ENCODE results near the gene C1QTNF4.
"Not testable (repeated sequence)": the region's sequence is repeated elsewhere in the genome, so short reads cannot be mapped to it uniquely, and the experiment has no call there.

The C1QTNF4 gene

DNA sequence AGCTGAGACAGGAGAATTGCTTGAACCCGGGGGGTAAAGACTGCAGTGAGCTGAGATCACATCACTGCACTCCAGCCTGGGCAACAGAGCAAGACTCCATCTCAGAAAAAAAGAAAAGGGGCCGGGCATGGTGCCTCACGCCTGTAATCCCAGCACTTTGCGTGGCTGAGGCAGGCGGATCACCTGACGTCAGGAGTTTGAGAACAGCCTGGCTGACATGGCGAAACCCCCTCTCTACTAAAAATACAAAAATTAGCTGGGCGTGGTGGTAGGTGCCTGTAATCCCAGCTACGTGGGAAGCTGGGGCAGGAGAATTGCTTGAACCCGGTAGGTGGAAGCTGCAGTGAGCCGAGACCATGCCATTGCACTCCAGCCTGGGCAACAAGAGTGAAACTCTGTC, 42.1 kb upstream of the C1QTNF4 start:
- not testable (repeated sequence) for H2BK120ac ChIP-seq (ENCODE audit: insufficient read depth, low read length, poor library complexity); H4K91ac ChIP-seq (ENCODE audit: low read depth, low read length); H4K8ac ChIP-seq (ENCODE audit: low read depth, low read length); H3K4me3 ChIP-seq (ENCODE audit: low read depth, low read length); H3K14ac ChIP-seq (ENCODE audit: low read length); H2AFZ ChIP-seq (ENCODE audit: insufficient read depth, low read length, poor library complexity); H3K23ac ChIP-seq (ENCODE audit: low read length); H3K4ac ChIP-seq (ENCODE audit: low read depth, low read length); H3K9ac ChIP-seq (ENCODE audit: low read length); DNase-seq; H3K27ac ChIP-seq (ENCODE audit: low read depth, low read length); H3K9me3 ChIP-seq (ENCODE audit: insufficient read depth, low read depth, low read length); H4K12ac ChIP-seq (ENCODE audit: low read depth, low read length); H3K4me2 ChIP-seq (ENCODE audit: low read length); H3K79me2 ChIP-seq (ENCODE audit: control insufficient read depth, insufficient read depth, low read length, poor library complexity); H3K18ac ChIP-seq (ENCODE audit: low read length); H3K79me1 ChIP-seq (ENCODE audit: low read length); H2BK12ac ChIP-seq (ENCODE audit: low read length); H2BK5ac ChIP-seq (ENCODE audit: low read depth, low read length, poor library complexity); H3K27me3 ChIP-seq (ENCODE audit: insufficient read depth, low read length); H3K4me1 ChIP-seq (ENCODE audit: control insufficient read depth in 1 of 2, insufficient read depth in 2 of 2, low read length in 2 of 2); H2AK5ac ChIP-seq (ENCODE audit: low read length)
- H3K36me3 ChIP-seq (ENCODE audit: control insufficient read depth in 1 of 2, insufficient read depth in 2 of 2, low read length in 2 of 2), result peaks cover 26 to 28% of the 10 kb centered on the region in 2 experiments
- no CpG with 5 or more reads among the region's 11 CpGs for WGBS (ENCODE audit: extremely low coverage, insufficient coverage, insufficient read length)

DNA sequence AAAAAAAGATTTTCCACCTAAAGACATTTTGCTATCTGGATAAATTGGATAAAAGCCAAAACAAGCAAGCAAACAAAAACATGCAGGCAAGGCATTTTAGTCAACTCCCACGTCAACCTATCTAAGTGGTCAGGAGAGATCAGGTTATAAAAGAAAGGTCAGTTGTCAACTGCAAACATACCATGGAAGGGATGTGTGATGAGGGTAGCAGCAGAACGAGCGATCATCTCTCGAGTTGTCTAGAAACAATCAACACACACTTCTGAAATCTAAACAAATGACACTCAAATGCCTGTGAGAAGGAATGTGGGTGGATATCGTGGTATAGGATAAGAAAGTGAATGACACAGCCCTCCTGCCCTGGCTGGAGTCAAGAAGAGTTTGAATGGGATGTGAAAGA, 37.3 kb upstream of the C1QTNF4 start:
- Histone ChIP-seq H2BK120ac (ENCODE audit: insufficient read depth, low read length, poor library complexity) (no peak overlapping the region), H3K36me3 (ENCODE audit: control insufficient read depth in 1 of 2, insufficient read depth in 2 of 2, low read length in 2 of 2) (peaks cover 34 to 42% of the 10 kb centered on the region in 2 experiments), H4K91ac (ENCODE audit: low read depth, low read length) (no peak overlapping the region), H2BK12ac (ENCODE audit: low read length) (no peak overlapping the region), H3K9me3 (ENCODE audit: insufficient read depth, low read depth, low read length) (no peaks in the 10 kb centered on the region), H3K79me2 (ENCODE audit: control insufficient read depth, insufficient read depth, low read length, poor library complexity) (no peaks in the 10 kb centered on the region), H3K4me2 (ENCODE audit: low read length) (no peak overlapping the region), H2AK5ac (ENCODE audit: low read length) (no peak overlapping the region), H2AFZ (ENCODE audit: insufficient read depth, low read length, poor library complexity) (no peak overlapping the region), H4K8ac (ENCODE audit: low read depth, low read length) (no peak overlapping the region), H3K4me1 (ENCODE audit: control insufficient read depth in 1 of 2, insufficient read depth in 2 of 2, low read length in 2 of 2) (no peaks in the 10 kb centered on the region), H3K9ac (ENCODE audit: low read length) (no peak overlapping the region), H3K23ac (ENCODE audit: low read length) (no peak overlapping the region), H4K12ac (ENCODE audit: low read depth, low read length) (no peak overlapping the region), H3K27me3 (ENCODE audit: insufficient read depth, low read length) (no peaks in the 10 kb centered on the region), H3K27ac (ENCODE audit: low read depth, low read length) (no peak overlapping the region), H3K18ac (ENCODE audit: low read length) (no peak overlapping the region), H3K14ac (ENCODE audit: low read length) (no peak overlapping the region), H3K4ac (ENCODE audit: low read depth, low read length) (no peak overlapping the region), H3K4me3 (ENCODE audit: low read depth, low read length) (no peak overlapping the region), H3K79me1 (ENCODE audit: low read length) (no peaks in the 10 kb centered on the region), H2BK5ac (ENCODE audit: low read depth, low read length, poor library complexity) (no peak overlapping the region)
- peak; percentile 78 to 93 for DNase-seq
- WGBS (ENCODE audit: extremely low coverage, insufficient coverage, insufficient read length), result no CpG with 5 or more reads among the region's 5 CpGs

- Histone ChIP-seq H2AK5ac (ENCODE audit: low read length) (no peak overlapping the region), H3K36me3 (ENCODE audit: control insufficient read depth in 1 of 2, insufficient read depth in 2 of 2, low read length in 2 of 2) (peaks cover 39 to 50% of the 10 kb centered on the region in 2 experiments), H3K4me2 (ENCODE audit: low read length) (no peak overlapping the region), H3K4ac (ENCODE audit: low read depth, low read length) (no peak overlapping the region), H3K14ac (ENCODE audit: low read length) (no peak overlapping the region), H3K27me3 (ENCODE audit: insufficient read depth, low read length) (no peaks in the 10 kb centered on the region), H2BK12ac (ENCODE audit: low read length) (no peak overlapping the region), H4K91ac (ENCODE audit: low read depth, low read length) (no peak overlapping the region), H4K12ac (ENCODE audit: low read depth, low read length) (no peak overlapping the region), H3K18ac (ENCODE audit: low read length) (no peak overlapping the region), H3K9me3 (ENCODE audit: insufficient read depth, low read depth, low read length) (no peaks in the 10 kb centered on the region), H3K4me1 (ENCODE audit: control insufficient read depth in 1 of 2, insufficient read depth in 2 of 2, low read length in 2 of 2) (no peaks in the 10 kb centered on the region), H3K27ac (ENCODE audit: low read depth, low read length) (no peak overlapping the region), H3K9ac (ENCODE audit: low read length) (no peak overlapping the region), H2BK5ac (ENCODE audit: low read depth, low read length, poor library complexity) (no peak overlapping the region), H2BK120ac (ENCODE audit: insufficient read depth, low read length, poor library complexity) (no peak overlapping the region), H4K8ac (ENCODE audit: low read depth, low read length) (no peak overlapping the region), H2AFZ (ENCODE audit: insufficient read depth, low read length, poor library complexity) (no peak overlapping the region), H3K79me2 (ENCODE audit: control insufficient read depth, insufficient read depth, low read length, poor library complexity) (no peaks in the 10 kb centered on the region), H3K23ac (ENCODE audit: low read length) (no peak overlapping the region), H3K4me3 (ENCODE audit: low read depth, low read length) (no peak overlapping the region), H3K79me1 (ENCODE audit: low read length) (no peaks in the 10 kb centered on the region)
- DNase-seq, result no peak
- no CpG with 5 or more reads among the region's 4 CpGs for WGBS (ENCODE audit: extremely low coverage, insufficient coverage, insufficient read length)
These were observed 33.8 kb upstream of the C1QTNF4 start for GRCh38 chr11:47628026-47628425.

DNA sequence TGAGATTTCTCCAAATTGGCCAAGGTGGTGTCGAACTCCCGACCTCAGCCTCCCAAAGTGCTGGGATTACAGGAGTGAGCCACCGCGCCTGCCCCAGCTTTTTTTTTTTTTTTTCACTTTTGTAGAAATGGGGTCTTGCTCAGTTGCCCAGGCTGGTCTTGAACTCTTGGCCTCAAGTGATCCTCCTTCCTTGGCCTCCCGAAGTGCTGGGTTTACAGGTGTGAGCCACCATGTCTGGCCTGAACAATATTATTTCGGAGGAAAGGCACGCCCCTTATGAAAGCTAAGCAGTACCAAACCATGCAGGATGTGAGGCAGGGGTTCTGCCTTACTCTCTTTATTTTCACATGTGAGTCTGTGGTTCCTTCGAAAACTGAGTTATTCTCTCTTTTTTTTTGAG, 32.0 kb upstream of the C1QTNF4 start:
- no peak overlapping the region for H3K9ac ChIP-seq (ENCODE audit: low read length)
- no CpG with 5 or more reads among the region's 8 CpGs for WGBS (ENCODE audit: extremely low coverage, insufficient coverage, insufficient read length)

More for the DNA sequence above, 32.0 kb upstream of the C1QTNF4 start:
- no peak overlapping the region for H4K8ac ChIP-seq (ENCODE audit: low read depth, low read length)
- H3K18ac ChIP-seq (ENCODE audit: low read length), result no peak overlapping the region
- no peaks in the 10 kb centered on the region for H3K79me2 ChIP-seq (ENCODE audit: control insufficient read depth, insufficient read depth, low read length, poor library complexity)
- no peak overlapping the region for H2BK5ac ChIP-seq (ENCODE audit: low read depth, low read length, poor library complexity)
- no peak overlapping the region for H4K91ac ChIP-seq (ENCODE audit: low read depth, low read length)
- no peak overlapping the region for H3K23ac ChIP-seq (ENCODE audit: low read length)
- H3K27ac ChIP-seq (ENCODE audit: low read depth, low read length), result no peak overlapping the region
- no peak overlapping the region for H3K4me2 ChIP-seq (ENCODE audit: low read length)
- H3K14ac ChIP-seq (ENCODE audit: low read length), result no peak overlapping the region
- H2BK12ac ChIP-seq (ENCODE audit: low read length), result no peak overlapping the region
- no peak overlapping the region for H2AFZ ChIP-seq (ENCODE audit: insufficient read depth, low read length, poor library complexity)
- H3K4me1 ChIP-seq (ENCODE audit: control insufficient read depth in 1 of 2, insufficient read depth in 2 of 2, low read length in 2 of 2), result no peaks in the 10 kb centered on the region
- no peaks in the 10 kb centered on the region for H3K79me1 ChIP-seq (ENCODE audit: low read length)
- H3K4me3 ChIP-seq (ENCODE audit: low read depth, low read length), result no peak overlapping the region
- no peak overlapping the region for H4K12ac ChIP-seq (ENCODE audit: low read depth, low read length)
- no peak for DNase-seq
- no peak overlapping the region for H2AK5ac ChIP-seq (ENCODE audit: low read length)
- H2BK120ac ChIP-seq (ENCODE audit: insufficient read depth, low read length, poor library complexity), result no peak overlapping the region
- H3K27me3 ChIP-seq (ENCODE audit: insufficient read depth, low read length), result no peaks in the 10 kb centered on the region
- H3K4ac ChIP-seq (ENCODE audit: low read depth, low read length), result no peak overlapping the region
- no peaks in the 10 kb centered on the region for H3K9me3 ChIP-seq (ENCODE audit: insufficient read depth, low read depth, low read length)
- H3K36me3 ChIP-seq (ENCODE audit: control insufficient read depth in 1 of 2, insufficient read depth in 2 of 2, low read length in 2 of 2), result peaks cover 45 to 52% of the 10 kb centered on the region in 2 experiments

Measured in trophoblast cell (in vitro differentiated cells and primary cell).